HG03457 (cell line): Measurements from ENCODE around the gene STRBP.
"Not testable (repeated sequence)": the region's sequence is repeated elsewhere in the genome, so short reads cannot be mapped to it uniquely, and the experiment has no call there.

Experiments used
- ATAC-seq: cut with Tn5 transposase; IDR thresholded peaks from one replicate; pipeline ENCODE4 v1.9.1; 2021; ENCODE audit warnings: moderate number of reproducible peaks; ENCODE audit not compliant: unreplicated experiment

Gene STRBP

DNA sequence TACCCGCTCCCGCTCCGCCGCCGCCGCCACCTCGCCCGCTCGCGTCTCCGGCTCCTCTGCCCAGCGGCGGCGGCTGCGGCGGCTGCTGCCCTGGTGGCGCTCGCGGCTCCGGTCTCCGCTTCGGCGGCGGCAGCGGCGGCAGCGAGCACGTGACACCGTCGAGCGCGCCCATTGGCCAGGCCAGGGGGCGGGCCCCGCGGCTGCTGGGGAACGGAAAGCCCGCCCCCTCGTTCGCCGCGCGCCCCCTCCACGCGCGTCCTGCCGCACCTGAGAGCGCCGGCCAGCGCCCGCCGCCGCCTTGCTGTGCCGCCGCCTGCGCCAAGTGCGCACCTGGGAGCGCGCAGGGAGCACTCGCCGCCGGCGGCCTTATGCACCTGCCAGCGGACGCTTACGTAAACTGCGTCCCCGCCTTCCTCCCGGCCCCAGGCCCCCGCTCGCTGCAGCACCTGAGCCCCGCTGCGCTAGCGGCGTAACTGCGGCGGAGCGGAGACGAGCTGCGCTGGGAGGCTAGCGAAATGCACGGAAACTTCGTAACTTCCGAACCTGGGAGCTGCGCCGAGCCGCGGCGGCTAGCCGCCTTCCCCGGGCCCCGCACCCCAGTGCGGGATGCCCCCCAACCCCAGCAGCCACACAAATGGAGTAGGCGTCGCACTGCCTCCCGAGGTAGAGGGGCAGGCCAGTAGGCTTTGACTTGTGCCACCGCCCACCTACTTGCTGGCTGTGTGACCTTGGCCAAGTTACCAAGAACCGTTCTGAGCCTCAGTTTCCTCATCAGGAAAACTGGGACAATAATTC lies at the start of gene STRBP:
Gene STRBP (minus strand): TSS at position 122 of the 795 bp plus-strand sequence. CDS start 84,452 bp downstream, outside the sequence.
- peak; percentile 84 for ATAC-seq

GRCh38 chr9:123316053-123316718 lies 47.8 kb upstream of the STRBP start:
- ATAC-seq = no peak

GRCh38 chr9:123315635-123316034 lies 47.2 kb upstream of the STRBP start:
- ATAC-seq = no peak

GRCh38 chr9:123314617-123315016 lies 46.2 kb upstream of the STRBP start:
- no peak for ATAC-seq

DNA sequence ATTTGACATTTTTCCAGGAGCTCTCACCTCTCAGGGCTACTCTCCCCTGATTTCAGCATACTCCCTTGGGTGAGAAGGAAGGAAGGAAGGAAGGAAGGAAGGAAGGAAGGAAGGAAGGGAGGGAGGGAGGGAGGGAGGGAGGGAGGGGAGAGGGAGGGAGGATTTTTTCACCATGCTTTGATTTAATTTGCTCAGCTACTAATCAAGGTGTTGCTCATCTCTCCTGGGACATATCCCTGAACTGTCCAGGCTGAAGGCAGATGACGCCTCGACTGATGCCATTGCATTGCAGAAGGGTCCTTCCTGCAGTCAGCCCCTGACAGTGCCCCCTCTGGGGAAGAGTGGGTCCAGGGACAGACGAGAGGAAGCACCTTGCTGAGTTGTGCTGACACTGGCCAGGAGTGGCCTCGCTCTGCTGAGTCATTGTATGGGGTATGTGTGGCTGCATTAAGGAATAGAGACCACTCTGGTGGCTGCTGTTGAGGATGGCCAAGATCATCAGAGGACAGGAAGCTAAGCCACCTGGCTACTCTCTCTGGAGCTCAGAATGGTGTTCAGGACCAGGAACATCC lies 44.0 kb upstream of the STRBP start:
- no peak for ATAC-seq

DNA sequence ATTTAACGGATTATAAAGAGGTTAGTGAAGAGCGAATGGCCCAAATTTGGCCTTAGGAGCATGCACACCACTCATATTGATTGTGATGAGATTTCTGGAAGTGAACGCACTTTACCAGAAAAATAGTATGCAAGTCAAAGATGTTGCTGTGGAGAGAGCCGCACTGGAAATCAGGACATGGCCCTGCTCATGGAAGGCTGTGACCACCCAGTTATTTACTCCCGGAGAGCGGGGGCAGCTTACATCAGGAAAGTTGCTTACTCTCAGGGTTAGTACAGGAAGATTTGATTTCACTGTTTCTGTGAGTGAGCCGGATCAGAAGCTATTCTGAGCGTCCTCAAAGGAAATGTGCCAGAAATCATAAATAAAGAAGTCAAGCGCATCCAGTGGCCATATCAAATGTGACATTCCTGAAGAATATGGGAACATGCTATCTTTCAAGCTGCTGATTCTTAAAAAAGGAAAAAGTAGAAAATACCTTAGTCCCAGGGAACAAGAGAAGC lies 42.9 kb upstream of the STRBP start:
- ATAC-seq = no peak

DNA sequence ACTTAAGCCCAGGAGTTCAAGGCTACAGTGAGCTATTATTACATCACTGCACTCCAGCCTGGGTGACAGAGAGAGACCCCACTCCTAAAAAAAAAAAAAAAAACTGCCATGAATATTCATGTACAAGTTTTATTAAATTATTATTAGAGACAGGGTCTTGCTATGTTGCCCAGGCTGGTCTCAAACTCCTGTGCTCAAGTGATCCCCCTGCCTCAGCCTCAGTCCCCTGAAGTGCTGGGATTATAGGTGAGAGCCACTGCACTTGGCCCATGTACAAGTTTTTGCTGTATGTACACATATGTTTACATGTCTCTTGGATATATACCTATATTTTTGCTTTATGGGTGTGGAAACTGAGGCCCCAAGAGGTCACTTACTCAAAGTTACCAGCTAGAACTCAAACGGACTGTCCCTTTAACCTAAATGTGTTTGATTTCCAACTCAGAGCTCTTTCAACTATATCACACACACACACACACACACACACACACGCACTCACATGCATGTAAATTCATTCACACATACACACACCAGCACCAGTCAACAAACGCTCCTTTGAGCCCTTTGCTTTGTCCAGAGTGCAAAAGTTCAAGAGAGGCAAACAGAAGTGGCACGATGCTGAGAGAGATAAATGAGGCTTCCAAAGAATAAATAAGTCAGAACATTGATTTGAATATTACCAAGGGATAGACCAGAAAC lies 42.3 kb upstream of the STRBP start:
- ATAC-seq = no peak

- ATAC-seq = no peak
Measured at GRCh38 chr9:123309611-123310010, 41.2 kb upstream of the STRBP start.

- ATAC-seq = no peak
Measured at GRCh38 chr9:123305879-123306278, 37.5 kb upstream of the STRBP start.

DNA sequence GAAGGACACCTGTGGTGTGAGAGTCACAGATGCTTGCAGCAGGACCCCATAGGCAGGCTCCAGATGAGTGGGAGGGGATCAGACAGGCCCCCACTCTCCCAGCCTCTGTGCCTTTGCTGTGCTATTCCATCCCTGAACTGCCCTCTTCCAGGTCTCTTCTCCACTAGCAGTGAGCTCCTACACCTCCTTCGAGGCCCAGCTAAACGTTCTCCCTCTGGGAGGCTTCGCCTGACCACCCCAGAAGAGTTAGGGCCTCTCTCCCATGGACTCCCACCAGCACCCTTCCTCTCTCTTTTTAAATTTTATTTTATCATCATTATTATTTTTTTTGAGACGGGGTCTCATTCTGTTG lies 35.9 kb upstream of the STRBP start:
- ATAC-seq = no peak

DNA sequence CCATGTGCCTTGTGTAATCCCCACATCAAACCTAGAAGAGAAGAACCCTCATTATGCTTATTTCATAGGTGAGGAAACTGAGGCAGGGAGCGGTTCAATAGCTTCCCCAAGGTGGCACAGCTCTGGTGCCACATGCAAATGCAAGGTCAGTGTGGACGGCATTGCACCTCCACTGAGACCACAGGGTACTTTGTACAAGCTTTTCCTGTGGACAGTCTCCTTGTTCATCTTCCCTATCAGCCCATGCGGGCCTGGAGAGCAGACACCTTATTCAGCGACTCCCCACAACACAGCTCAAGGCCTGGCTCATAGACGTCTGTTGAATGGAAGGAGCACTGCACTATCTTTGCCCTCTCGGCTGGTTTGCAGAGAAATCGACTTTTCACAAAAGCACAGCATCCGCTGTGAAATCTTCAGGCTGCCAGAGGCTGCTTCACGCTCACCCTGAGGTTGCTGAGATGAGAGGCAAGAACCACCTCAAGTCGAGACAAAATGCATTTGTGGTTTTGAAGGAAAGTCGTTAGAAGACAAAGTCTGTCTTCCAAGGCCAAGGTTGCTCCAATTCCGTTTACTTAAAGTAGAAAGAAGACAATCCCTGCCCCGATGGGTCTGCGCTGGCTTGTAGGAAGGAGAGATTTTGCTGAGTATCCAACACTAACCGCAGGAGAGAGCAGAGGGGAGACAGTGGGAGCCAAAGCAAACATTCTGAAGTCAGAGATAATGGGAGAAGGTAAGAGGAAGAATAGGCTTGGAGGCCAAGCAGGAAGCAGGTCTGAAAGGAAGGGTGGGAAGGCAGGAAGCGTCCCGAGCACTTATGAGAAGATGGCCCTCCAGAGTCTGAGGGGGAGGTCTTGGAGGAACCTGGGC lies 34.2 kb upstream of the STRBP start:
- ATAC-seq = no peak

GRCh38 chr9:123301936-123302335 lies 33.5 kb upstream of the STRBP start:
- not testable (repeated sequence) for ATAC-seq

GRCh38 chr9:123300554-123300953 lies 32.2 kb upstream of the STRBP start:
- no peak for ATAC-seq

GRCh38 chr9:123299558-123300126 lies 31.3 kb upstream of the STRBP start:
- ATAC-seq = no peak

- no peak for ATAC-seq
Measured at GRCh38 chr9:123296174-123296573, 27.8 kb upstream of the STRBP start.

DNA sequence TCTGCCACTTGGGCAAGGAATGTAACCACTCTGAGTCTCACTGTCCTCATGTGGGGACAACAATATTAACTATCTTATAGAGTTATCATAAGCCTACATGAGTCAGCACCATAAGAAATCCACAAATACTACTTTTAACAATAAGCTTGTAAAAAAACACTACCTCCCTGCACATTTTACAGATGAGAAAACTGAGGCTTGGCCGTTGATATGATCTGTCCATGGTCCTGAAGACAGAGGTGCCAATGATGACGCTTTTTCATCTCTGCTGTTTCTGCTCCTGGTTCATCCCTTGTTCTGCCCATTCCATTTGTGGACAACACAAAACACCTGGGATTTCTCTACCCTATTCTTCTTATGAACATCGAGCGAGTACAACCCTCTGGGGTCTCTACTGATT lies 23.4 kb upstream of the STRBP start:
- ATAC-seq = no peak

DNA sequence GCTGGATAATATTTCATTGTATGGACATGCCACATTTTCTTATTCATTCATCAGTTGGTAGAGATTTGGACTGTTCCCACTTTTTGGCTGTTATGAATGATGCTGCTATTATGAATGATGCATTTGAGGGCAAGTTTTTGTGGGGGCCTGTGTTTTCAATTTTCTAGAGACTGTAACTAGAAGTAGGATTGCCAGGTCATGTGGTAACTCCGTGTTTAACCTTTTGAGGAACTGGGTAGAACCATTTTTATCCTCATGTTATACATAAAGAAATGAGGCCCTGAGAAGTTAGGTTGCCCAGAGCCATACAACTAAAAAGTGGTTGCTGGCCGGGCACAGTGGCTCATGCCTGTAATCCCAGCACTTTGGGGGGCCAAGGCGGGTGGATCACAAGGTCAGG lies 22.4 kb upstream of the STRBP start:
- ATAC-seq = no peak

GRCh38 chr9:123287639-123288038 lies 19.3 kb upstream of the STRBP start:
- no peak for ATAC-seq

DNA sequence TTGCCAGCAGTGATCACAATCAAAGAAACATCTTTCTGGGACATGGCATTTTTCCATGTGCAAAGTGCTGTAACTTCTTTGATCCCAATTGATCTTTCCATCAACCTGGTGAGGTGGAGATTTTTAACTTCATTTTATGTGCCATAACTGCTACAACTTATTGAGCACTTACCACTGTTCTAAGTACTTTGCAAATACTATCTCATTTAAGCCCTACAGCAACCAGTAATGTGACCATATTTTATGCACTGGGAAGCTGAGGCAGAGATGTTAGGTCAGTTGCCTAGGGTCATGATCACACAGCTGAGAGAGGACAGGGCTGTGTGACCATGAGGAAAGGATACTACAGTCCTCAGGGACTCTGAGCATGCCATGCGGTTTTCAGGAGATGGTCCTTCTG lies 17.9 kb upstream of the STRBP start:
- no peak for ATAC-seq

DNA sequence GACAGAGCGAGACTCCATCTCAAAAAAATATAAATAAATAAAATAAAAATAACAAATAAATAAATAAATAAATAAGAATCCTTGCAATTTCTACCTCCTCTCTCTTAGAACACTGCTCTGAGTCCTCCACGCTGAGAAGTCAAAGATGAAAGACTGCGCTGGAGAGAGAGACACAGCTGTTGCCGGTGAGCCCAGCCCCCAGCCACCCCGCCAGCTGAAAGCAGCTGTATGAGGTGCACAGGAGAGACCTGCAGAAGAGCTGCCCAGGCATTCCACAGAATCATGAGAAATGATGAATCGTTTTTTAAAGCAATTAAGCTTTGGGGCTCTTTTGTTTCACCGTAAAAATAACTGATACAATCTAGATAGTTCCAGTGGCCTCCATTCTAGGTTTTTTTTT lies 16.3 kb upstream of the STRBP start:
- no peak for ATAC-seq
